KMS-11 (cell line): ENCODE data around the gene PRKCZ.

Experiments used
- H2AFZ ChIP-seq: fragments of 200-600 bp; sonication (generic); 2 replicates; pipeline ENCODE4 v1.6.1; 2016; ENCODE audit warnings: antibody characterized with exemption, mixed run types, low read depth
- H3K27ac ChIP-seq: fragments of 200-600 bp; sonication (generic); 2 replicates; pipeline ENCODE4 v1.6.1; 2016; ENCODE audit warnings: mild to moderate bottlenecking, mixed run types
- H3K27me3 ChIP-seq: fragments of 200-600 bp; sonication (generic); 2 replicates; pipeline ENCODE4 v1.6.1; 2017; ENCODE audit warnings: mild to moderate bottlenecking, low read depth, mixed run types, moderate library complexity; ENCODE audit not compliant: insufficient read depth
- H3K36me3 ChIP-seq: fragments of 200-600 bp; sonication (generic); 2 replicates; pipeline ENCODE4 v1.6.1; 2017; ENCODE audit warnings: mild to moderate bottlenecking, mixed run types; ENCODE audit not compliant: insufficient read depth
- H3K4me1 ChIP-seq: fragments of 200-600 bp; sonication (generic); 2 replicates; pipeline ENCODE4 v1.6.1; 2016; ENCODE audit warnings: mild to moderate bottlenecking, low read depth, mixed run types; ENCODE audit not compliant: poor library complexity, severe bottlenecking
- H3K4me2 ChIP-seq: fragments of 200-600 bp; sonication (generic); 2 replicates; pipeline ENCODE4 v1.7.0; 2016; ENCODE audit warnings: mild to moderate bottlenecking, mixed run types
- H3K4me3 ChIP-seq: fragments of 200-600 bp; sonication (generic); IDR thresholded peaks from 2 replicates; pipeline ENCODE4 v1.6.1; 2017; ENCODE audit warnings: low read depth, low read length, mixed read lengths; ENCODE audit not compliant: insufficient read depth
- H3K79me2 ChIP-seq: fragments of 200-600 bp; sonication (generic); 2 replicates; pipeline ENCODE4 v1.6.1; 2016; ENCODE audit warnings: low read depth, mixed run types; ENCODE audit not compliant: insufficient read depth
- H3K9ac ChIP-seq: fragments of 200-600 bp; sonication (generic); 2 replicates; pipeline ENCODE4 v1.6.1; 2016; ENCODE audit warnings: mild to moderate bottlenecking, mixed run types
- H4K20me1 ChIP-seq: fragments of 200-600 bp; sonication (generic); 2 replicates; pipeline ENCODE4 v1.6.1; 2016; ENCODE audit warnings: mild to moderate bottlenecking, mixed run types; ENCODE audit not compliant: insufficient read depth
- CTCF ChIP-seq: fragments of 200-600 bp; sonication (generic); conservative IDR thresholded peaks from 2 replicates; pipeline ENCODE4 v1.6.1; 2017; ENCODE audit warnings: low read depth, mild to moderate bottlenecking, antibody characterized with exemption, low read length, moderate library complexity, mixed read lengths

Gene PRKCZ

DNA sequence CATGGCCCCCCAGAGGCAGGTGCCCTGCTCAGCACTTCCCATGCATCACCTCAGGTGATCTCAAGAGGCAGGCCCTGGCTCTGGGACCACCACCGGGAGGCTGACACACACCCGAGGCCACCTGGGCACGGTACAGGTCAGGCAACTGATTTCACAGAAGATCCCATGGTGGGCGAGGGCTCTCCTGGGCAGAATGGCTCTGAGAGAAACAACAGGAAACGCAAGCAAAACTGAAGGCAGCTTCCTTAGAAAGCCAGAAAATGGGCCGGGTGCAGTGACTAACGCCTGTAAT is 166.5 kb downstream of the PRKCZ start:
- no peak overlapping the region for H3K4me3 ChIP-seq
- no peak overlapping the region for H3K4me2 ChIP-seq
- no peak overlapping the region for H3K9ac ChIP-seq
- no peak overlapping the region for H2AFZ ChIP-seq
- no peak for TF ChIP-seq CTCF
- H3K79me2 ChIP-seq, result no peaks in the 10 kb centered on the region
- peaks cover 61% of the 10 kb centered on the region for H3K27me3 ChIP-seq
- no peak overlapping the region for H3K27ac ChIP-seq
- H3K4me1 ChIP-seq, result no peaks in the 10 kb centered on the region
- H3K36me3 ChIP-seq, result no peaks in the 10 kb centered on the region
- H4K20me1 ChIP-seq, result no peaks in the 10 kb centered on the region

- H3K79me2 ChIP-seq, result no peaks in the 10 kb centered on the region
- no peaks in the 10 kb centered on the region for H4K20me1 ChIP-seq
- no peak overlapping the region for H3K4me3 ChIP-seq
- H3K27ac ChIP-seq, result no peak overlapping the region
- H2AFZ ChIP-seq, result no peak overlapping the region
- TF ChIP-seq CTCF, result no peak
- no peaks in the 10 kb centered on the region for H3K4me1 ChIP-seq
- no peak overlapping the region for H3K4me2 ChIP-seq
- no peaks in the 10 kb centered on the region for H3K36me3 ChIP-seq
- H3K9ac ChIP-seq, result no peak overlapping the region
- H3K27me3 ChIP-seq, result peaks cover 78% of the 10 kb centered on the region
Measured at GRCh38 chr1:2221271-2221670, 171.1 kb downstream of the PRKCZ start.

DNA sequence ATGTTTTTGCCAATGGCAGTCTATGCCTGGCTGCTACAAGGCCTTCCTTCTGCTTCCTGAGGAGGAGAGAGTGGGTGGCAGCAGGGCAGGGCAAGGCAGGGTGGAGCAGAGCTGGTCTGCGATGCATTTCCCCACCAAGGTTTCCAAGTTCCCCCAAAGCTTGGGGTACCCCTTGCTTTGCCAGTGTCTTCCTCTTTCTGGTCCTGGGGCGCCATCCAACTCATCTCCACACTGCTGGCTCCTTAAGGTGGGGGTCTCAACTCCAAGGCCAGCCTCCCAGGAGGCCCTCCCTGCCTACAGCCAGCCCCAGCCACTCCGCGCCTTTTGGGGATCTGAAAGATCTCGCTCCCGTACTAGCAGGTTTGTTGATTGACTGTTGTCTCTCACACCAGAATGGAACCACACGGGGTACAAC is 174.0 kb downstream of the PRKCZ start:
- H3K4me2 ChIP-seq, result no peak overlapping the region
- no peaks in the 10 kb centered on the region for H3K4me1 ChIP-seq
- H2AFZ ChIP-seq, result no peak overlapping the region
- H4K20me1 ChIP-seq, result no peaks in the 10 kb centered on the region
- H3K9ac ChIP-seq, result no peak overlapping the region
- H3K27ac ChIP-seq, result no peak overlapping the region
- no peaks in the 10 kb centered on the region for H3K36me3 ChIP-seq
- H3K4me3 ChIP-seq, result no peak overlapping the region
- peaks cover 54% of the 10 kb centered on the region; the same call in 1 of the 2 replicates for H3K27me3 ChIP-seq
- no peak for TF ChIP-seq CTCF
- H3K79me2 ChIP-seq, result no peaks in the 10 kb centered on the region

GRCh38 chr1:2224631-2225428 is 174.6 kb downstream of the PRKCZ start:
- H3K9ac ChIP-seq, result no peak overlapping the region
- no peak overlapping the region for H2AFZ ChIP-seq
- H3K27me3 ChIP-seq, result peaks cover 48% of the 10 kb centered on the region; the same call in 1 of the 2 replicates

More at GRCh38 chr1:2224631-2225428, 174.6 kb downstream of the PRKCZ start:
- no peak for TF ChIP-seq CTCF
- H3K4me3 ChIP-seq, result no peak overlapping the region
- H3K79me2 ChIP-seq, result no peaks in the 10 kb centered on the region
- no peaks in the 10 kb centered on the region for H4K20me1 ChIP-seq
- no peaks in the 10 kb centered on the region for H3K36me3 ChIP-seq
- H3K4me1 ChIP-seq, result no peaks in the 10 kb centered on the region
- H3K4me2 ChIP-seq, result no peak overlapping the region
- H3K27ac ChIP-seq, result no peak overlapping the region
